ENCODE data around the gene ZNF341. TPM values are rescaled to one million over a fixed set of nuclear protein-coding genes. Genes with fewer than 3 reads are reported as not detected.
"Not testable (repeated sequence)": the region's sequence is repeated elsewhere in the genome, so short reads cannot be mapped to it uniquely, and the experiment has no call there.

ZNF341 gene
- polyA plus RNA-seq, 1 donor (not counting 4 experiments of a cell fraction or from before 2014, with no cell fraction given) = 1.7 TPM

DNA sequence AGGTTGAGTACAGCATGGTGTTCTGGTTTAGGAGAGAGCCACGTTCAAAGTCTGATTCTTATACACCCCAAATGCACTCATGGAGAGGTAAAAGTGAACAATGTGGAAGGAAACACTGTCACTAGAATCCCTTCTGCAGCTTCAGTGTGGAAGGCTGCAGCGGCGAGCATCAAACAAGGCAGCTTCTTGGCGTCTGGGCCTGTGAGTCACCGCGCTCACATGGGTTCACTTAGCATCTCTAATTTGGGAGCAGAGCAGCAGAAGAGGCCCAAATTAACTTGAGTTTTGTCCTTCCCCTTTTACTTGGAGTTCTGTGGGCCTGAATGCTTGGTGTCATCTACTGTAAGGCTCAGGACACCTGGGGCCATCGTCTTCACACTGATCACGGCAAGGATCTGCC, 34.7 kb upstream of the ZNF341 start:
- no peak for FAIRE-seq
- Histone ChIP-seq H3K4me2 (ENCODE audit: control insufficient read depth, extremely low read depth, insufficient read depth, low read depth, low read length) (no peak overlapping the region), H3K9me3 (ENCODE audit: control insufficient read depth, low read depth, low read length) (no peaks in the 10 kb centered on the region), H3K27me3 (ENCODE audit: control insufficient read depth, extremely low read depth, insufficient read depth, low read length) (no peaks in the 10 kb centered on the region), H4K20me1 (ENCODE audit: control insufficient read depth, extremely low read depth, insufficient read depth, low read length) (no peaks in the 10 kb centered on the region), H3K9ac (ENCODE audit: control insufficient read depth, extremely low read depth, insufficient read depth, low read length) (no peak overlapping the region), H3K4me3 (ENCODE audit: control insufficient read depth in 2 of 3, extremely low read depth in 1 of 3, insufficient read depth in 2 of 3, low read depth in 1 of 3, low read length in 3 of 3) (no peak overlapping the region), H3K79me2 (ENCODE audit: control insufficient read depth, insufficient read depth, low read length) (no peaks in the 10 kb centered on the region), H2AFZ (ENCODE audit: control insufficient read depth, low read length) (no peak overlapping the region), H3K9me1 (ENCODE audit: control insufficient read depth, extremely low read depth, insufficient read depth, low read length) (no peaks in the 10 kb centered on the region), H3K27ac (ENCODE audit: control insufficient read depth, insufficient read depth, low read length) (no peak overlapping the region), H3K36me3 (ENCODE audit: control insufficient read depth in 2 of 2, extremely low read depth in 1 of 2, insufficient read depth in 2 of 2, low read length in 2 of 2) (no peaks in the 10 kb centered on the region), H3K4me1 (ENCODE audit: control insufficient read depth, extremely low read depth, insufficient read depth, low read length) (no peaks in the 10 kb centered on the region)
- TF ChIP-seq, protein P1, sequence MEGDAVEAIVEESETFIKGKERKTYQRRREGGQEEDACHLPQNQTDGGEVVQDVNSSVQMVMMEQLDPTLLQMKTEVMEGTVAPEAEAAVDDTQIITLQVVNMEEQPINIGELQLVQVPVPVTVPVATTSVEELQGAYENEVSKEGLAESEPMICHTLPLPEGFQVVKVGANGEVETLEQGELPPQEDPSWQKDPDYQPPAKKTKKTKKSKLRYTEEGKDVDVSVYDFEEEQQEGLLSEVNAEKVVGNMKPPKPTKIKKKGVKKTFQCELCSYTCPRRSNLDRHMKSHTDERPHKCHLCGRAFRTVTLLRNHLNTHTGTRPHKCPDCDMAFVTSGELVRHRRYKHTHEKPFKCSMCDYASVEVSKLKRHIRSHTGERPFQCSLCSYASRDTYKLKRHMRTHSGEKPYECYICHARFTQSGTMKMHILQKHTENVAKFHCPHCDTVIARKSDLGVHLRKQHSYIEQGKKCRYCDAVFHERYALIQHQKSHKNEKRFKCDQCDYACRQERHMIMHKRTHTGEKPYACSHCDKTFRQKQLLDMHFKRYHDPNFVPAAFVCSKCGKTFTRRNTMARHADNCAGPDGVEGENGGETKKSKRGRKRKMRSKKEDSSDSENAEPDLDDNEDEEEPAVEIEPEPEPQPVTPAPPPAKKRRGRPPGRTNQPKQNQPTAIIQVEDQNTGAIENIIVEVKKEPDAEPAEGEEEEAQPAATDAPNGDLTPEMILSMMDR (optimal IDR thresholded peaks at IDR 0.05 in 1 of 3, IDR thresholded peaks at IDR 0.05 in 1 of 3, conservative IDR thresholded peaks at IDR 0.05 in 1 of 3; ENCODE audit: extremely low read depth in 1 of 3, insufficient read depth in 2 of 3, low read length in 3 of 3) = no peak
- TF ChIP-seq EZH2 (IDR thresholded peaks at IDR 0.05; ENCODE audit: low read length) = no peak
- no peak for DNase-seq (ENCODE audit: low read depth, low spot score)
- dilution Hi-C loops (cut with MboI; ENCODE audit: extremely low pct_ligation_motif_present, low sequenced_read_pairs) = no loop called here

DNA sequence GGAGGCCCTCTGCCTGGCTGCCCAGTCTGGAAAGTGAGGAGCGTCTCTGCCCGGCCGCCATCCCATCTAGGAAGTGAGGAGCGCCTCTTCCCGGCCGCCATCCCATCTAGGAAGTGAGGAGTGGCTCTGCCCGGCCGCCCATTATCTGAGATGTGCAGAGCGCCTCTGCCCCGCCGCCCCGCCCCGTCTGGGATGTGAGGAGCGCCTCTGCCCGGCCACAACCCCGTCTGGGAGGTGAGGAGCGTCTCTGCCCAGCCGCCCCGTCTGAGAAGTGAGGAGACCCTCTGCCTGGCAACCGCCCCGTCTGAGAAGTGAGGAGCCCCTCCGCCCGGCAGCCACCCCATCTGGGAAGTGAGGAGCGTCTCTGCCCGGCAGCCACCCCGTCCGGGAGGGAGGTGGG, 32.8 kb upstream of the ZNF341 start:
- H4K20me1 ChIP-seq (ENCODE audit: control insufficient read depth, extremely low read depth, insufficient read depth, low read length); dilution Hi-C loops (cut with MboI; ENCODE audit: extremely low pct_ligation_motif_present, low sequenced_read_pairs); H3K4me3 ChIP-seq (ENCODE audit: control insufficient read depth in 2 of 3, extremely low read depth in 1 of 3, insufficient read depth in 2 of 3, low read depth in 1 of 3, low read length in 3 of 3); H3K9ac ChIP-seq (ENCODE audit: control insufficient read depth, extremely low read depth, insufficient read depth, low read length); H3K9me1 ChIP-seq (ENCODE audit: control insufficient read depth, extremely low read depth, insufficient read depth, low read length); H3K4me2 ChIP-seq (ENCODE audit: control insufficient read depth, extremely low read depth, insufficient read depth, low read depth, low read length); H2AFZ ChIP-seq (ENCODE audit: control insufficient read depth, low read length); H3K27me3 ChIP-seq (ENCODE audit: control insufficient read depth, extremely low read depth, insufficient read depth, low read length); H3K27ac ChIP-seq (ENCODE audit: control insufficient read depth, insufficient read depth, low read length); H3K4me1 ChIP-seq (ENCODE audit: control insufficient read depth, extremely low read depth, insufficient read depth, low read length); H3K9me3 ChIP-seq (ENCODE audit: control insufficient read depth, low read depth, low read length); H3K79me2 ChIP-seq (ENCODE audit: control insufficient read depth, insufficient read depth, low read length); FAIRE-seq; H3K36me3 ChIP-seq (ENCODE audit: control insufficient read depth in 2 of 2, extremely low read depth in 1 of 2, insufficient read depth in 2 of 2, low read length in 2 of 2); DNase-seq (ENCODE audit: low read depth, low spot score): not testable (repeated sequence)

DNA sequence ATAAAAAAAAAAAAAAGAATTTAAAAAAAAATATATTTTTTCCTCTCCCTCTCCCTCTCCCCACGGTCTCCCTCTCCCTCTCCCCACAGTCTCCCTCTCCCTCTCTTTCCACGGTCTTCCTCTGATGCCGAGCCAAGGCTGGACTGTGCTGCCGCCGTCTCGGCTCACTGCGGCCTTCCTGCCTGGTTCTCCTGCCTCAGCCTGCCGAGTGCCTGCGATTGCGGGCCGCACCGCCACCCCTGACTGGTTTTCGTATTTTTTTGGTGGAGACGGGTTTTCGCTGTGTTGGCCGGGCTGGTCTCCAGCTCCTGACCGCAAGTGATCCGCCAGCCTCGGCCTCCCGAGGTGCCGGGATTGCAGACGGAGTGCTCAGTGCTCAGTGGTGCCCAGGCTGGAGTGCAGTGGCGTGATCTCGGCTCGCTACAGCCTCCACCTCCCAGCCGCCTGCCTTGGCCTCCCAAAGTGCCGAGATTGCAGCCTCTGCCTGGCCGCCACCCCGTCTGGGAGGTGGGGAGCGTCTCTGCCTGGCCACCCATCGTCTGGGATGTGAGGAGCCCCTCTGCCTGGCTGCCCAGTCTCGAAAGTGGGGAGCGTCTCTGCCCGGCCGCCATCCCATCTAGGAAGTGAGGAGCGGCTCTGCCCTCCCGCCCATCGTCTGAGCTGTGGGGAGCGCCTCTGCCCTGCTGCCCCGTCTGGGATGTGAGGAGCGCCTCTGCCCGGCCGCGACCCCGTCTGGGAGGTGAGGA, 30.9 kb upstream of the ZNF341 start:
- H3K27me3 ChIP-seq (ENCODE audit: control insufficient read depth, extremely low read depth, insufficient read depth, low read length); DNase-seq (ENCODE audit: low read depth, low spot score); H3K9ac ChIP-seq (ENCODE audit: control insufficient read depth, extremely low read depth, insufficient read depth, low read length); H3K9me3 ChIP-seq (ENCODE audit: control insufficient read depth, low read depth, low read length); H2AFZ ChIP-seq (ENCODE audit: control insufficient read depth, low read length); H3K36me3 ChIP-seq (ENCODE audit: control insufficient read depth in 2 of 2, extremely low read depth in 1 of 2, insufficient read depth in 2 of 2, low read length in 2 of 2); H3K4me1 ChIP-seq (ENCODE audit: control insufficient read depth, extremely low read depth, insufficient read depth, low read length); H3K79me2 ChIP-seq (ENCODE audit: control insufficient read depth, insufficient read depth, low read length); FAIRE-seq; H3K4me3 ChIP-seq (ENCODE audit: control insufficient read depth in 2 of 3, extremely low read depth in 1 of 3, insufficient read depth in 2 of 3, low read depth in 1 of 3, low read length in 3 of 3); H3K4me2 ChIP-seq (ENCODE audit: control insufficient read depth, extremely low read depth, insufficient read depth, low read depth, low read length); H4K20me1 ChIP-seq (ENCODE audit: control insufficient read depth, extremely low read depth, insufficient read depth, low read length); H3K9me1 ChIP-seq (ENCODE audit: control insufficient read depth, extremely low read depth, insufficient read depth, low read length); H3K27ac ChIP-seq (ENCODE audit: control insufficient read depth, insufficient read depth, low read length); dilution Hi-C loops (cut with MboI; ENCODE audit: extremely low pct_ligation_motif_present, low sequenced_read_pairs): not testable (repeated sequence)

Measured in keratinocyte (primary cell).